Measurements from ENCODE around the gene KCNMA1.

KCNMA1 gene

GRCh38 chr10:77075926-77076325, 561.7 kb downstream of the KCNMA1 start:
- TF ChIP-seq CTCF (IDR thresholded peaks at IDR 0.05; ENCODE audit: low read depth, low read length) = no peak

GRCh38 chr10:77074104-77074624, 563.4 kb downstream of the KCNMA1 start:
- no peak for TF ChIP-seq CTCF (IDR thresholded peaks at IDR 0.05; ENCODE audit: low read depth, low read length)
- H3K4me3 ChIP-seq (ENCODE audit: low read depth, low read length) = no peak overlapping the region

More at GRCh38 chr10:77075926-77076325, 561.7 kb downstream of the KCNMA1 start:
- H3K4me3 ChIP-seq (ENCODE audit: low read depth, low read length) = no peak overlapping the region

GRCh38 chr10:77073663-77073960, 564.0 kb downstream of the KCNMA1 start:
- no peak overlapping the region for H3K4me3 ChIP-seq (ENCODE audit: low read depth, low read length)
- no peak for TF ChIP-seq CTCF (IDR thresholded peaks at IDR 0.05; ENCODE audit: low read depth, low read length)

DNA sequence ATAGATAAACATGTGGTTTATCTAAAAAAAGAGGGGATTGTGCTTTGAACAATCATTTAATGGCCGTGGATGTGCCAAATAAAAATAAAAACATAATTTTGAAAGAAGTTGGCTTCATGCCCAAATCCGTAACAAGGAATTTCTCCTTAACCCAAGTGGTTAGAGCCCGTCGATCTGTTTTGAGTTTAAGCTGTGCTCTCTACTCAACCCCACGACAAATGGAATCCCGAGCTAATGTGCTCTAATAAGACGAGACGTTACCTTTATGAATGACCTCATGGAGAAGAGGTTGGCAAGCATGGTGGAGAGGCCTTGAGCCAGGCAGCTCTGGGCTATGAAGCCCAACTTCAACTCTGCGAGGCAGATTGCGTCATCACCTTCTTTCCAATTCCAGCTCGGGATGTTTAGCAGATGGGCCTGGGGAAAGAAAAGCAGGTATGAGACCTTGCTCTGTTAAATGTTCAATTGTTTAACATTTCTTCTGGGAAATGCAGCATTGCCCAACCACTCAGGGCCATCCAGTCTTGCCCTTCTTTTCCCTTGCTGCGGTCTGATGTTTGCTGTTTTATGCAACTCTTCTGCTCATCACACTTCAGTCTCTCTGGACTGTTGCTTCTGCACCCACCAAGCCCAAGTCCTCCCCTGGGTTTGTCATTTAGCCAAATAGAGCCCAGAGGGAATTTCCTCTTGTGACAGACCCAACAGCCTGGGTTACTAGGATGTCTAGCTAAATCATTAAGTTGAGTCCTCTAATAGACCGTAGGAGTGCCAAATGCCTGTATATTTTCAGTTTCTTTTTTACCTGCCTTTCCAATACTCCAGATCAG, 564.6 kb downstream of the KCNMA1 start:
- TF ChIP-seq CTCF (IDR thresholded peaks at IDR 0.05; ENCODE audit: low read depth, low read length) = no peak
- no peak overlapping the region for H3K4me3 ChIP-seq (ENCODE audit: low read depth, low read length)

- TF ChIP-seq CTCF (IDR thresholded peaks at IDR 0.05; ENCODE audit: low read depth, low read length) = no peak
- no peak overlapping the region for H3K4me3 ChIP-seq (ENCODE audit: low read depth, low read length)
These were observed 565.2 kb downstream of the KCNMA1 start for GRCh38 chr10:77072361-77072835.

DNA sequence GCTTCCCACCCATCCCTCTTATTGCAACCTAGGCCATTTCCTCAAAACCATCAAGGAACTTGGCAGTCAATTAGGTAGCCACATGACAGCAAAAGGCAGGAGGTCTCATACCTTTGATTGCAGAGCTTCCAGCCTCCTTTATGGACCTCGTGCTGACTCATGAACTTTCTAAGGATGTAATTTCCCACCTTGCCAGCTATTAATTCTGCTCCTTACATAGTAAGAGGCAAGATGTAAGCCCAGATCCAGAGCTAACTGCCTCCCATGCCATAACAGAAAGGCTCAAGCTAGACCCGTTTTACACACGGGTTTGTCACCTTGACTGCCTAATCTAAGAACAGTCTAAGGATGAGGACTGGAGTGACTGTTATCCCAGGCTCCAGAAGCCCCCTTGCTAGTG, 565.7 kb downstream of the KCNMA1 start:
- TF ChIP-seq CTCF (IDR thresholded peaks at IDR 0.05; ENCODE audit: low read depth, low read length) = no peak
- H3K4me3 ChIP-seq (ENCODE audit: low read depth, low read length) = no peak overlapping the region

- no peak for TF ChIP-seq CTCF (IDR thresholded peaks at IDR 0.05; ENCODE audit: low read depth, low read length)
- no peak overlapping the region for H3K4me3 ChIP-seq (ENCODE audit: low read depth, low read length)
These were observed 566.6 kb downstream of the KCNMA1 start for GRCh38 chr10:77071001-77071511.
